Endometrial microvascular endothelial cells (primary cell): ENCODE measurements around the gene ARMC2. TPM values are rescaled to one million over a fixed set of nuclear protein-coding genes. Genes with fewer than 3 reads are reported as not detected.
"Not testable (repeated sequence)": the region's sequence is repeated elsewhere in the genome, so short reads cannot be mapped to it uniquely, and the experiment has no call there.

ENCODE experiments used
- in situ Hi-C: cut with HindIII; loops from 2 replicates; pipeline ENCODE4 v1.10.0; 2017; ENCODE audit warnings: low sequenced_read_pairs, low pct_unique_long_range_greater_than_20kb; ENCODE audit errors: inconsistent ontology term
- total RNA-seq: library from RNA; depleted of rRNA; stranded (reverse); fragments of >200 nt; gene quantifications from one replicate; pipeline ENCODE4 v1.2.3, GENCODE V29; 2015; ENCODE audit errors: inconsistent ontology term

ARMC2 gene
- total RNA-seq, 1 donor from 2014 or later: 1.0 TPM

DNA sequence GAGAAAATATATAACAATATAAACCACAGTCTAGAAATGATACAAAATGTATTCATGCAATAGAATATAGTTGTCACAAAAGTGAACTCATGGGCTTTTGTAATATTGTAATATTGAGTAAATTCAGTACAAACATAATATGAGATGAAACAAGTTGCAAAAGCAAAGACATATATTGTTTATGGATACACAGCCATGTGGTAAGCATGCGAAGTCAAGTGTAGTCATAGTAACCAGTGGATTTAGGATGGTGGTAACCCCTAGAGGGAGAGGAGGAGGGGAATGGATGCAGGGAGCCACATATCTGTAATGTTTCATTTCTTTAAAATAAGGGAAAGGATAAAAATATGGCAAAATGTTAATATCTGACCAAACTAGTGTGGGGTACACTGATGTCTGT lies 47.3 kb downstream of the ARMC2 start:
- in situ Hi-C loops: loop anchor here (10.0 kb wide), 1 partner anchor 51 kb away; the partner anchor contains the start of gene ARMC2

- in situ Hi-C loops: loop anchor here (10.0 kb wide), 1 partner anchor 51 kb away; the partner anchor contains the start of gene ARMC2
Observed at GRCh38 chr6:108896111-108896661, 48.0 kb downstream of the ARMC2 start.

- in situ Hi-C loops: loop anchor here (10.0 kb wide), 1 partner anchor 53 kb away; the partner anchor contains the start of gene ARMC2
Observed at GRCh38 chr6:108897371-108897770, 49.1 kb downstream of the ARMC2 start.

- in situ Hi-C loops: no loop called here
Observed at GRCh38 chr6:108902382-108902792, 54.2 kb downstream of the ARMC2 start.

- in situ Hi-C loops: no loop called here
Observed at GRCh38 chr6:108903796-108904195, 55.6 kb downstream of the ARMC2 start.

DNA sequence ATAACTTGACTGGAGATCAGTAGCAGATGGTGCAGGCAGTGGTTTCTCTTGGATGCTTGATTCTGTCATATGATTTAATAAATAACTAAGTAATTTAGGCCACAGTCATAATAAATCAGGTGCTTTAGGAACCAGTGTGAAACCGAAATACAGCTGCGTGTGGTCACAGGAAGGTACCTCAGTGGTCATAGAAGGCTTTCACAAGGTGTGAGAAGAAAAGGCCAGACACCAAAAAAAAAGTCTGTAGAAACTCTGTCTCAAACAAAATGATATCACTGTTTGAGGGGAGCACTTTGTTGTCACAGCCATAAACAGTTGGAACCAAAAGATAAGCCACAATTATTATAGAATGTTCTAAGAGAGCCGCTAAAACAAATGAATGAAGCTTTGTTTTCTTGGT lies 56.5 kb downstream of the ARMC2 start:
- in situ Hi-C loops: no loop called here

DNA sequence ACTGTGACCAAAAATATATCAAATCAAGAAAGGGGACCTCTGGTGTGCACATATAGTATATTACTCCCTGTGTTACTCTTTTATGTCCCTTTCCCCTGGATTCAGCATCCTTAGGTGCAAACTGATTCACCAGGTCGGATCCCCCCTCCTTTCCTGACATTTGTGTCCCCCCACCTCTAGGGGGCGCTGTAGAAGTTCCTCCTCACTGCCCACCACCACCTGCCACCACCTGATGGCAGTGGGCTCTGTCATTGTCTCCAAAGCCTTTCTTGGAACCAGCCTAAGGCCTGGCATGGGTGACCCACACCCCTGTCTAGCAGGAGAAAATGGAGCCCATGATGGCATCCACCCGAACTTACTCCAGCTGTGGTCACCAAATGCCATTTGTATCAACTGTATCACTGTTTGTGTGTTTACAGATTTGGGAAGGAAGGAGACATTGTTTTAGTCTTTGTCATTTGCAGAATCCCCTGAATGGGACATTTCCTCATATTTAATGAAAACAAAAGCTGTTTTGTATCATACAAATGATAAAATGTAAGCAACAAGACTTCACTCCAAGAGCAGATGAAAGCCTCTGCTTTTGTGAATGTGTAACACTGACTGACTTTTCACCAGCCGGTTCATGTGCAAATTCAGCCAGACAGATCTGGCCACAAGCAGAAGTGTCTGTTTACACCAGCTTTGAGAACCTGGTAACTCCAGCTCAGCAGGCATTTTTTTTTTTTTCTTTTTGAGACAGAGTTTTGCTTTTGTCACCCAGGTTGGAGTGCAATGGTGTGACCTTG lies 66.2 kb downstream of the ARMC2 start:
- in situ Hi-C loops: no loop called here

- in situ Hi-C loops: no loop called here
Observed at GRCh38 chr6:108915258-108915657, 67.0 kb downstream of the ARMC2 start.

GRCh38 chr6:108916026-108916686 lies 67.9 kb downstream of the ARMC2 start:
- in situ Hi-C loops: no loop called here

GRCh38 chr6:108920751-108921150 lies 72.5 kb downstream of the ARMC2 start:
- in situ Hi-C loops: no loop called here

DNA sequence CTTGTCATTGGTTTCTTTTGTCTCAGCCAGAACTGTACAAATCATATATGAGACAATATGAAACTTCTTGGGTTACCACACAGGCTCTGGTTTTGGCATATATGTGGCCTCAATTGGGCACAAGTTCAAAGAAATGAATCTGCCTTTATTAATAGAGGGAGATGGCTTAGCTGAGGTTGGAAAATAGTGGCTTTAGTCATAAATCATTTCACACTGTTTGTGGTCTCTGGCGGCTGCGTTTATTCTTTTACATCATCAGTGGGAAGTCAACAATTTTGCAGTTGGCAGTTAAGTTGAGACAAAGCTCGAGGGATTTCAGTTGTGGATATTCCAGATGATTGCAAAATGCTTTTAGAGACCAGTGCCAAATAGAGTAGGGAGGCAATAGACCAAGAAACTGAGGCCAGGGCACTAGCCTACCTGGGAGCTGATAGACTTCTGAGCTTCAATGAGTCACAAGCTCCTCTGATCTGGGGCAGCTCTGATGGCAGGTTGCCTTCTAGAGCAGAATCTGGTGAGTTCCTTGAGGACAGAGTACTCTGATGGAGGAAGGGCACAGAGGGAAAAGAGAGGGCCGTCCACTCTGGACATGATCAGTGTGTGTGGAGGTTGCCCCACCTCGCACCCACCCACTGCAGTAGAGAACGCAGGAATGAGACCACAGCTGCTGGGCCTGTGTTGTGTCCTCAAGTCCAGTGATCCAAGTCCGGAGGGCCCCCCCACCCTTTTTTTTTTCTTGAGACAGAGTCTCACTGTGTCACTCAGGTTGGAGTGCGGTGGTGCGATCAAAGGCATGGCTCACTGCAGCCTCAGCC lies 73.5 kb downstream of the ARMC2 start:
- in situ Hi-C loops: no loop called here

- in situ Hi-C loops: no loop called here
Observed at GRCh38 chr6:108922499-108922898, 74.3 kb downstream of the ARMC2 start.

DNA sequence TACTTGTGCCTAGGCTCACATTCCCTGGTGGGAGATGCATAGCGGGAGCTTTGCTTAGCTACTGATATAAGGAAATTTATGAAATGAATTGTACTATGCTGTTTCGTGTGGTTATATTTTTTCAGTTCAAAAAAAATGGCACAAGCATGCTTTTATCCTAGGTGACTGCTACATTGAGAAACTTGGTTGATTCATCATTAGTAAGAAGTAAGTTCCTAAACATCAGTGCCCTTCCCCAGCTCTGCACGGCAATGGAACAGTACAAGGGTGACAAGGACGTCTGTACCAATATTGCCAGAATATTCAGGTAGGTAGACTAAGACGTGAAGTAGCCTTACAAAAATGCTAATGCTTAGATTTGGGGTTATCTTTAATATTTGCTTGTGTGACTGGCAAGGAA lies 79.7 kb downstream of the ARMC2 start:
- in situ Hi-C loops: no loop called here

DNA sequence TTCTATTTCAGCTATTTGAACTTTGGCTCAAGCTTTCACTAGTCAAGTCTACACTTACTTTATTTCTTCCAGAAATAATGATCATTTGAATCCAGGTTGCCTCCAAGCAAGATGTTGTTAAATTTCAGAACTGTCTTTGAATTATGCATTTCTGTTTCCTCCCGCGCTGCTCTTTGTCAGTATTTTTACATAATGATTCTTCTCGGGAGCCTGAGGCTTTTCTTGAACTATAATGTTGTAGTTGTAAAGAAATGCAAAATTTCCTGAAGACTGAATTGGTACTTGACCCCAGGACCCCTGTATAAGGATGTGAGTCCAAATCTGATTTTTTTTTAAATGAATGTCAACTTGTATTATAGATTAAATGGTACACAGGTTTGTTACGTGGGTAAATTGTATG lies 80.4 kb downstream of the ARMC2 start:
- in situ Hi-C loops: no loop called here

DNA sequence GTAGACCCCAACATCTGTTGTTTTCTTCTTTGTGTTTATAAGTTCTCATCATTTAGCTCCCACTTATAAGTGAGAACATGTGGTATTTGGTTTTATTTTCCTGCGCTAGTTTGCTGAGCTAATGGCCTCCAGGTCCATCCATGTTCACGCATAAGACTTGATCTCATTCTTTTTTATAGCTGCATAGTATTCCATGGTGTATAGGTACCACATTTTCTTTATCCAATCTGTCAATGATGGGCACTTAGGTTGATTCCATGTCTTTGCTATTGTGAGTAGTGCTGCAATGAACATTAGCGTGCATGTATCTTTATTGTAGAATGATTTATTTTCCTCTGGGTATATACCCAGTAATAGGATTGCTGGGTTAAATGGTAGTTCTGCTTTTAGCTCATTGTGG lies 82.9 kb downstream of the ARMC2 start:
- in situ Hi-C loops: not testable (repeated sequence)

GRCh38 chr6:108937170-108937569 lies 88.9 kb downstream of the ARMC2 start:
- in situ Hi-C loops: no loop called here

DNA sequence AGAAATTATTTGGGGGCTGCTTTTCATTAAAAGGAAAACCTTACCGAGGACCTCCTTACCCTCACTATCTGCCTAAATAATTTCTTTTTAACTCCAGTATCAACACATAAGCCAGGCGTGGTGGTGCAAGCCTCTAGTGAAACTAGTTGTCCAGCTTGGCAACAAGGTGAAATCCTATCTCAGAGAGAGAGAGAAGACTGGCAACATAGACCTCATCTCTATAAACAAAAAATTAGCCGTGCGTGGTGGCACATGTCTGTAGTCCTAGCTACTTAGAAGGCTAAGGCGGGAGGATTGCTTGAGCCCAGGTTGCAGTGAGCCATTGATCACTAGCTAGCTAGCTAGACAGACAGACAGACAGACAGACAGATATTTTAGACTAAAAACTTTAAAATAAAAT lies 92.5 kb downstream of the ARMC2 start:
- in situ Hi-C loops: no loop called here

GRCh38 chr6:108941281-108941680 lies 93.1 kb downstream of the ARMC2 start:
- in situ Hi-C loops: no loop called here

- in situ Hi-C loops: no loop called here
Observed at GRCh38 chr6:108941859-108942258, 93.6 kb downstream of the ARMC2 start.
